IPS DF 6.9 (cell line): Measurements from ENCODE around the gene USP32.
"Not testable (repeated sequence)": the region's sequence is repeated elsewhere in the genome, so short reads cannot be mapped to it uniquely, and the experiment has no call there.

ENCODE experiments used
- DNase-seq: peaks from one replicate; pipeline ENCODE4 v3.0.0-alpha.2; 2013; ENCODE audit warnings: low read depth, low spot score
- H3K27ac ChIP-seq: one replicate; pipeline ENCODE4 v1.5.1; 2013; ENCODE audit warnings: low read length, control low read depth
- H3K27me3 ChIP-seq: 2 replicates; pipeline ENCODE4 v1.6.1; 2013; ENCODE audit warnings: mild to moderate bottlenecking, low read length; ENCODE audit not compliant: control insufficient read depth, insufficient read depth
- H3K36me3 ChIP-seq: 2 replicates; pipeline ENCODE4 v1.6.1; 2013; ENCODE audit warnings: low read length; ENCODE audit not compliant: control insufficient read depth, insufficient read depth
- H3K4me1 ChIP-seq: 2 replicates; pipeline ENCODE4 v1.6.1; 2013; ENCODE audit warnings: low read length; ENCODE audit not compliant: control insufficient read depth, insufficient read depth
- H3K4me3 ChIP-seq: 2 replicates; pipeline ENCODE4 v1.5.1; 2013; ENCODE audit warnings: mild to moderate bottlenecking, low read length
- H3K9me3 ChIP-seq: 2 replicates; pipeline ENCODE4 v1.6.1; 2013; ENCODE audit warnings: low read length, inconsistent platforms; ENCODE audit not compliant: control insufficient read depth, insufficient read depth
- WGBS: extraction: QIAGEN DNeasy Blood & Tissue Kit; methylation state at CpG from one replicate; pipeline ENCODE4 v1.1.7; 2013; ENCODE audit warnings: mixed read lengths, missing lambda C conversion rate; ENCODE audit not compliant: insufficient read length, insufficient coverage; 5-methylcytosine and 5-hydroxymethylcytosine counted together

USP32 gene

DNA sequence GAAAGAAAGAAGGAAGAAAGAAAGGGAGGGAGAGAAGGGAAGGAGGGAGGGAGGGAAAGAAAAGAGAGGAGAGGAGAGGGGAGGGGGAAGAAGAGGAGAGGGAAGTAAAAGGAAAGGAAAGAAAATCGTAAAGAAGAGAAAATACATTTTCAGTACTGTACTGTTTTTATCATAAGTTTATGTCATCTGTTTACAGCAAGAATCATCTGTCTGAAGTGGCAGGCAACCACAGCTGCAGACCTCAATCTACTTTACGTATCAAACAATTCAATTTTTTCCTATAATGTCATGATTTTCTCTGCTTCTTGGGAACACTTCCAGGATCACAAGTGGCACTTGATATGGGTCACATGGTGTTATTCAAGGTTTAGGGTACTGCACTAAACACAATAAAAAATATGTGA, 58.3 kb downstream of the USP32 start:
- peaks cover 2% of the 10 kb centered on the region; the same call in 1 of the 2 replicates for H3K36me3 ChIP-seq
- DNase-seq, result no peak
- H3K4me3 ChIP-seq, result no peak overlapping the region
- H3K27ac ChIP-seq, result no peak overlapping the region
- H3K4me1 ChIP-seq, result peaks cover 2% of the 10 kb centered on the region; the same call in 1 of the 2 replicates
- H3K27me3 ChIP-seq, result no peaks in the 10 kb centered on the region
- H3K9me3 ChIP-seq, result no peaks in the 10 kb centered on the region
- WGBS, result 100% methylated on average over 1 of the region's 2 CpGs

DNA sequence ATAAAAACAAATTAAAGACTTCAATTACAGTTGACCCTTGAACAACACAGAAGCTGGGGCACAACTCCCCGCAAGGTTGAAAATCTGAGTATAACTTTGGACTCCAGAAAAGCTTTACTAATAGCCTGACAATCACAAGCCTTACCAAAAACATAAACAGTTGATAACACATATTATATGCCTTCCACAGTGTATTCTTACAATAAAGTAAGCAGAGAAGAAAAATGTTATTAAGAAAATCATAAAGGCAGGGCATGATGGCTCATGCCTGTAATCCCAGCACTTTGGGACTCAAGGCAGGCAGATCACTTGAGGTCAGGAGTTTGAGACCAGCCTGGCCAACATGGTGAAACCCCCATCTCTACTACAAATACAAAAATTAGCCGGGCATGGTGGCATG, 58.9 kb downstream of the USP32 start:
- not testable (repeated sequence) for H3K36me3 ChIP-seq, H3K4me3 ChIP-seq, H3K27me3 ChIP-seq, H3K4me1 ChIP-seq, DNase-seq, H3K27ac ChIP-seq, H3K9me3 ChIP-seq
- WGBS, result no CpG with 5 or more reads among the region's 2 CpGs

GRCh38 chr17:60332574-60332973, 59.4 kb downstream of the USP32 start:
- WGBS, result no CpG with 5 or more reads among the region's 2 CpGs
- Histone ChIP-seq H3K27ac (no peak overlapping the region), H3K9me3 (no peaks in the 10 kb centered on the region), H3K27me3 (no peaks in the 10 kb centered on the region), H3K4me1 (peaks cover 4% of the 10 kb centered on the region), H3K4me3 (no peak overlapping the region), H3K36me3 (peaks cover 4% of the 10 kb centered on the region; the same call in 1 of the 2 replicates)
- DNase-seq, result no peak

GRCh38 chr17:60330731-60331130, 61.2 kb downstream of the USP32 start:
- H3K4me1 ChIP-seq, result peaks cover 4% of the 10 kb centered on the region
- no peak overlapping the region for H3K27ac ChIP-seq
- DNase-seq, result no peak
- no CpG with 5 or more reads among the region's 1 CpG for WGBS
- peaks cover 4% of the 10 kb centered on the region; the same call in 1 of the 2 replicates for H3K36me3 ChIP-seq
- H3K4me3 ChIP-seq, result no peak overlapping the region
- no peaks in the 10 kb centered on the region for H3K27me3 ChIP-seq
- no peaks in the 10 kb centered on the region for H3K9me3 ChIP-seq

- Histone ChIP-seq H3K36me3 (peaks cover 4% of the 10 kb centered on the region; the same call in 1 of the 2 replicates), H3K4me3 (no peak overlapping the region), H3K27ac (no peak overlapping the region), H3K27me3 (no peaks in the 10 kb centered on the region), H3K4me1 (peaks cover 4% of the 10 kb centered on the region), H3K9me3 (no peaks in the 10 kb centered on the region)
- DNase-seq, result no peak
- no CpG with 5 or more reads among the region's 9 CpGs for WGBS
Measured at GRCh38 chr17:60328679-60329078, 63.3 kb downstream of the USP32 start.

GRCh38 chr17:60327901-60328273, 64.0 kb downstream of the USP32 start:
- no peak for DNase-seq
- H3K9me3 ChIP-seq, result no peaks in the 10 kb centered on the region
- H3K4me3 ChIP-seq, result no peak overlapping the region
- peaks cover 4% of the 10 kb centered on the region for H3K4me1 ChIP-seq
- H3K36me3 ChIP-seq, result peaks cover 4% of the 10 kb centered on the region; the same call in 1 of the 2 replicates
- H3K27ac ChIP-seq, result no peak overlapping the region
- no peaks in the 10 kb centered on the region for H3K27me3 ChIP-seq
- whole genome bisulfite sequencing, result no CpG with 5 or more reads among the region's 4 CpGs

DNA sequence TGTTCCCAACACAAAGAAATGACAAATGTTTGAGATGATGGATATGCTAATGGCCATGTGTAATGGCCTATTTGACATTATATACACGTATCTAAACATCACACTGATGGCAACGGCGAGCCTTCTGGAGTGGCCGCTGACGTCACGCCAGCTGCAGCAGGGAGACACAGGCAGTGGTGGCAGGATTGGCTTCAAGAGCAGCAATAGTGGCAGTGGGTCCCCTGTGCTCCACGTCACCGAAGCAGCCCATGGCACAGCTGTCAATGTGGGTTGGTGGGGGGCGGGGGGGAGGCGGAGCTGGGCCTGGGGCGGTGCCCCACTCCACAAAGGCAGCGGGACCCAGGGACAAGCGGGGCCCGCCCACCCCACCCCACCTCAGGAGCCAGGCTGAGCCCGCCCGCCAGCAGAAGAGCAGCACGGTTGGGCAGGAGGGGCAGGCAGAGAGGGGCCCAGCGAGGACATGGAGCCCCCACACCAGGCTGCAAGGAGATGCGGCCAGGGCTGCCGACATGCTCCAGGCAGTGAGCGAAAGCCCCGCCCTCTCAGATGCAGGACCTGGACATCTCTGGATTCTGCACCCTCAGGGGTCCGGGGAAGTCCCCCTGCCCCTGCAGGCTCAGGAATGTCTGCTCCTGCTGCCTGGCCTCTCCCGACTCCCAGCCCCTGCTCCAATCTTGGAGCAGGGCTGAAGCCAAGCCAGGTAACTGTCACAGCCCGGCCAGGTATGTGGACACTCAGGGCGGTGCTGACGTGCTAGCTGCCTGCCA, 64.6 kb downstream of the USP32 start:
- no peak for DNase-seq
- WGBS, result no CpG with 5 or more reads among the region's 27 CpGs
- no peak overlapping the region for H3K4me3 ChIP-seq

GRCh38 chr17:60326702-60327101, 65.2 kb downstream of the USP32 start:
- no CpG with 5 or more reads among the region's 2 CpGs for WGBS
- H3K4me1 ChIP-seq, result peaks cover 4% of the 10 kb centered on the region
- no peaks in the 10 kb centered on the region for H3K9me3 ChIP-seq
- no peak overlapping the region for H3K4me3 ChIP-seq
- peaks cover 4% of the 10 kb centered on the region; the same call in 1 of the 2 replicates for H3K36me3 ChIP-seq
- H3K27ac ChIP-seq, result no peak overlapping the region
- DNase-seq, result no peak
- no peaks in the 10 kb centered on the region for H3K27me3 ChIP-seq

More for the DNA sequence above, 64.6 kb downstream of the USP32 start:
- H3K9me3 ChIP-seq, result no peaks in the 10 kb centered on the region
- peaks cover 4% of the 10 kb centered on the region; the same call in 1 of the 2 replicates for H3K36me3 ChIP-seq
- no peaks in the 10 kb centered on the region for H3K27me3 ChIP-seq
- H3K27ac ChIP-seq, result no peak overlapping the region
- H3K4me1 ChIP-seq, result peaks cover 4% of the 10 kb centered on the region

DNA sequence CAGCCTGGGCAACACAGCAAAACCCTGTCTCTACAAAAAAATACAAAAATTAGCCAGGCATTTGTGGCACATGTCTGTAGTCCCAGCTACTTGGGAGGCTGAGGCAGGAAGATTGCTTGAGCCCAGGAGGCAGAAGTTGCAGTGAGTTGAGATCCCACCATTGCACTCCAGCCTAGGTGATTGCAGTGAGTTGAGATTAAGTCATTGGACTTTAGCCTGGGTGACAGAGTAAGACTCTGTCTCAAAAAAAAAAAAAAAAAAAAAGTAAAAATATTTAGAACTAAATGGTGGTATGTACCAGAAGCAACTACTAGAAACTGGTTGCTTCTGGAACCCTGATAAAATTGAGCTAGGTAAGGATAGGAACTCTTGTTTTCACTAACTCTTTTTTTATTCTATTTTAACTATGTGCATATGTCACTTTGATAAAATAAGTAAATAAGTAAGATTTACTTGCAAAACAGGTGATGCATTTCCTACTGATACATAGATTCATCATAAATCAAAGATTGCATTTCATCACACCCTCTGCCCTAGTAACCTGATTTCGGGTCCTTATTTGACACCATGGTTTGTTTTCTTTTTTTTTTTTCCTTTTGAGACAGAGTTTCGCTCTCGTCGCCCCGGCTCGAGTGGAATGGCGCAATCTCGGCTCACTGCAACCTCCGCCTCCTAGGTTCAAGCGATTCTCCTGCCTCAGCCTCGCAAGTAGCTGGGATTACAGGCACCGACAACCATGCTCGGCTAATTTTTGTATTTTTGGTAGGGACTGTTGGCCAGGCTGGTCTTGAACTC, 66.0 kb downstream of the USP32 start:
- no peak for DNase-seq
- no CpG with 5 or more reads among the region's 13 CpGs for WGBS
- Histone ChIP-seq H3K27me3 (no peaks in the 10 kb centered on the region), H3K4me3 (no peak overlapping the region), H3K4me1 (peaks cover 4% of the 10 kb centered on the region), H3K9me3 (no peaks in the 10 kb centered on the region), H3K27ac (no peak overlapping the region), H3K36me3 (peaks cover 4% of the 10 kb centered on the region; the same call in 1 of the 2 replicates)

- H3K27me3 ChIP-seq, result no peaks in the 10 kb centered on the region
- WGBS, result no CpG with 5 or more reads among the region's 1 CpG
- H3K36me3 ChIP-seq, result peaks cover 3% of the 10 kb centered on the region; the same call in 1 of the 2 replicates
- H3K4me1 ChIP-seq, result peaks cover 4% of the 10 kb centered on the region
- H3K9me3 ChIP-seq, result no peaks in the 10 kb centered on the region
- DNase-seq, result no peak
- H3K4me3 ChIP-seq, result no peak overlapping the region
- no peak overlapping the region for H3K27ac ChIP-seq
Measured at GRCh38 chr17:60323754-60324153, 68.2 kb downstream of the USP32 start.
